SHP77 treated with DMSO at 0.1 percent for 48 hours (cell line): ENCODE measurements around the gene ADRM1.
A peak's percentile ranks its signal among the peaks of the same experiment; 100 is the strongest.

ENCODE experiments used
- DNase-seq: peaks from one replicate; lab custom pipeline; 2025; lab: John Stamatoyannopoulos, UW

Gene ADRM1

DNA sequence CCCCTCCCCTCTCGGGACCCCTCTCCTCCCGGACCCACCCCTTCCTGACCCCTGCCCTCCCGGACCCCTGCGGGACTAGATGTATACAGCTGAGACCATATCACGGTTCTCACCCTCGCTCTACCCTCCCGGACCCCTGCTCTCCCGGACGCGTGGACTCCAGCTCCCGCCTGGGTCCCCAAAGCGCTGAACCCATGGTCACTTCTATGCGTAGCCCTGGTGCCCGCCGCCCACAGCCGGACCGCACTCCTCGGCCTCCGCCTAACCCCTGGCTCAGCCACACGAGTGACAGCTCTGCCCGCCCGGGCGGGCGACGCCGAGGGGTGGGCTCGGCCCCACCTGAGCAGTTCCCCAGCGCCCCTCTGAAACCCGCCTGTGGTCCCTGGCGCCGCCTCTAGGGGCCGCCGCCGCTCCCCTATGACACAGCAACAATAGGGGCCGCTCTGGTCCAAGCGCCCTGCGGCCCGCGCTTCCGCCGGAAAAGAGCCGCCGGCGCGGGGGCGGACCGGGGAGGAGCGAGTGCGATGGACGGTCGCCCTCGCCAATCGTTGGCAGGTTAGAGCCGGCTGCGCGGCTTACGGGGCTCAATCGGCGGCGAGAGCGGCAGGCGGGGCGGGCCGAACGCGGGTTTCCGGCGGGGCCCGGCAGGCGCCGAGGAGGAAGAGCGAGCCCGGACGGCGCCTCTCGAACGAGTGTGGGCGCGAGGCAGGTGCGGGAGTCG, at the start of gene ADRM1:
TSS of gene ADRM1 (plus strand) at position 657 of the 721 bp plus-strand sequence. CDS start 572 bp downstream, outside the sequence.
- DNase-seq: peak; percentile 98

DNA sequence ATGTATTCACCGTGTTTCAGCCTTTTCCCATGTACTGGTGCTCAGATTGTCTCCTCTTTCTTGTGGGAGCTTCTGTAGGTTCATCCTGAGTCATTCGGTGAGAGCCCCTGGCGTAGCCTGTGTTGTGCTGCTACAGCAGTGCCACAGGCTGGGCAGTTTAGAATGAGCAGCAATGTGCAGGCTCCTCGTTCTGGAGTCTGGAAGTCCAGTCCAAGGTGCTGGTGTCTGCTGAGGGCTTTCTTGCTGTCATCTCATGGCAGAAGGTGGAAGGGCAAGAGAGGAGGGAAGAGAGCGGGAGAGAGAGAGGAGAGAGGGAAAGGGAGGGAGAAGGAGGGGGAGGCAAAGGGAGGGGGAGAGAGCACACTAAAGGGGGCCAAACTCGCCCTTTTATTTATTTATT, 49.4 kb upstream of the ADRM1 start:
- no peak for DNase-seq

- no peak for DNase-seq
These were observed 48.6 kb upstream of the ADRM1 start for GRCh38 chr20:62254021-62254724.

- no peak for DNase-seq
These were observed 46.8 kb upstream of the ADRM1 start for GRCh38 chr20:62255976-62256375.

DNA sequence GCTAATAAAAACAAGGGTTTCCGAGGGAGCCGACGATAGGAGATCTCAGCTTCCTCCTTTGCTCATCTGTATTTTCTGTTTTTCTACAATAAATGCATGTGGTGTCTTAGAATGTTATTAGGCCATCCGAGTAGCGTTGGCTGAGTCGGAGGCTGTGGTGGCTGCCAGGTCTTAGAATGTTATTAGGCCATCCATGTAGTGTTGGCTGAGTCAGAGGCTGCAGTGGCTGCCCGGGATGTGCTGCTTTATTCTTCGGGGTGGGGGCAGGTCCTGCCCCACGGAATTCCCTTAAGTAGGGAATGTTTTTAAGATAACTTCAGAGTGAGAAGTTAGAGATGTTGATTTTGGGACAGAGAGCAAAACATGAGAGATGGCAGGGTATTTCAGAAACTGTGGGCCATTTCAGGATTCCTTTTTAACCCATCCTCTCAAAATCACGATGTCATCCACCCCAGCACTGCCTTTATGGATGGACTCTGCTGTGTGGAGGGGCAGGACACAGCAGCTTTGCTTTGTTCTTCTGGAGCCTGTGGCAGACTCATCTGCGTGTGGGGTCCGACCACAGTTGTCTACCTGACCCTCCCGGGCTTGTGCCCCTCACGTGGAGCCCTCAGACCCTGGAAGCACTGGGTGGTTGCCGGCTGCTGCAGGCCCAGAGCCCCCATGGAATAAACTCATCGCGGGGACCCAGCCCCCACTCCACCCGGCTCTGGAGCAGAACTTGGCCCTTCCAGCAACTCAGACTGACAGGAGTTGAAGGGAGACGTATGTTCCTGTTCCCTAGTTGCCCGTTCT, 44.1 kb upstream of the ADRM1 start:
- no peak for DNase-seq

GRCh38 chr20:62259294-62259565, 43.6 kb upstream of the ADRM1 start:
- no peak for DNase-seq

GRCh38 chr20:62262064-62262463, 40.7 kb upstream of the ADRM1 start:
- DNase-seq: no peak

GRCh38 chr20:62263396-62263795, 39.4 kb upstream of the ADRM1 start:
- no peak for DNase-seq

- DNase-seq: no peak
These were observed 37.4 kb upstream of the ADRM1 start for GRCh38 chr20:62265365-62265764.

DNA sequence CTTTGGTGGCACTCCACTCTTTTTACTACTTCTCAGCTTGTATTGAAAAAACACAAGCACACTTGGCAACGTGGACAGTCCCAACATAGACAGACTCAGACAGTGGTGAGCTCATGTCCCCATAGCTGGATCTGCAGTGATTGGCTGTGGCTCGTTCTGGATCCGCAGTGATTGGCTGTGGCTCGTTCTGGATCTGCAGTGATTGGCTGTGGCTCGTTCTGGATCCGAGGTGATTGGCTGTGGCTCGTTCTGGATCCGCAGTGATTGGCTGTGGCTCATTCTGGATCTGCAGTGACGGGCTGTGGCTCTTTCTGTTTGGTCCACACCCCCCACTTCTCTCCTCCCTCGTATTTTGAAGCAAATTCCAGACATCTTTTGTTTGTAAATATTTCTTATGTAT, 36.5 kb upstream of the ADRM1 start:
- no peak for DNase-seq

DNA sequence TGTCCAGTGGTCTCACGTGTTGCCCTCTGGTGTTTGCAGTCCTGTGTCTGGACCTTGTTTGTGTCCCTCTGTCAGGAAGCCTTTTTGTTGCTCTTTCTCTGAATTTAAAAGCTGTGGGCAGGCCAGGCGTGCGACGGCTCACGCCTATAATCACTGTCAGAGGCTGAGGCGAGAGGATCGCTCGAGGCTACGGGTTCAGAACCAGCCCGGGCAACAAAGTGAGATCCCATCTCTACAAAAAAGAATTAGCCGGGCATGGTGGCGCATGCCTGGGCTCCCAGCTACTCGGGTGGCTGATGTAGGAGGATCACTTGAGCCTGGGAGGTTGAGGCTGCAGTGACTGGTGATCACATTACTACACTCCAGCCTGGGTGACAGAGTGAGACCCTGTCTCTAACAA, 35.9 kb upstream of the ADRM1 start:
- no peak for DNase-seq

- DNase-seq: no peak
These were observed 35.3 kb upstream of the ADRM1 start for GRCh38 chr20:62267543-62267942.

DNA sequence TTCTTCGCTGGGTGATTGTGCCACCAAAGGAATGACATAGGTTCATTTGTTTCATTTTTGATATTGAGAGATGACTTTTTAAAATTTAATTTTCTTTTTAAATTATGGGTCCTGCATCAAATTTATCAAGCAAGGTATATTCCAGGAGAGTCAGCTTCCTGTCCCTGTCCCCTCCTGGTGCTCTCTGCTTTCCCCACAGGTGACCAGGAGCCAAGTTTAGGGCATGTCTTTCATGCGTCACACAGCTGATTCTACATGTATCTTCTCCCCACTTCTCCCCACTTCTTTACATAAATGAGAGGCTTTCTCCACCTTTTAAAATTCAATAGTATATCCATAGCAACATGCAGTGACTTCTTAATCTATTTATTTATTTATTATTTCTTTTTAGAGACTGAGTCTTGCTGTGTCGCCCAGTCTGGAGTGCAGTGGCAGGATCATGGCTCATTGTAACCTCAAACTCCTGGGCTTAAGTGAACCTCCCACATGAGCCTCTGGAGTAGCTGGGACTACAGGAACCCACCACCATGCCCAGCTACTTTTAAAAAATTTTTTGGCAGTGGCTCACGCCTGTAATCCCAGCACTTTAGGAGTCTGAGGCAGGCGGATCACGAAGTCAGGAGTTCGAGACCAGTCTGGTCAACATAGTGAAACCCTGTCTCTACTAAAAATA, 34.4 kb upstream of the ADRM1 start:
- DNase-seq: no peak

DNA sequence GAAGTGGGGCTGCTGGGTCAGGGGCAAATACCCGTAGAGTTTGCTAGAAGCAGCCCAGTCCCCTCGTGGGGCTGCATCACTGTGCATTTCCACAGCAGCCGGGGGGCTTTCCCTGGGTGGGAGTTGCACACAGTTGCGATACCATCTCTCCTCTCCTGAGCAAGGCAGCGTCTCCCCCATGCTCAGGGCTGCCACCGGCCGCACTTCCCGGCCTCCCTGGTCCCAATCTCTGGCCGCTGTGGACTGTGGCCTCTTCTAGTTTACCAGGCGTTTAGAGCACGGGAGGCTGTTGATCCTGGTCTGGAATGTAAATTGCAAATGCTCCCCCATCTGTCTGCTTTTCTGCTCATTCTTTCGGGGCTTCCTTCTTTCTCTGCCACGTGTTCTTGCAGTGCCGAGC, 33.4 kb upstream of the ADRM1 start:
- no peak for DNase-seq

- DNase-seq: no peak
These were observed 32.9 kb upstream of the ADRM1 start for GRCh38 chr20:62269871-62270270.

DNA sequence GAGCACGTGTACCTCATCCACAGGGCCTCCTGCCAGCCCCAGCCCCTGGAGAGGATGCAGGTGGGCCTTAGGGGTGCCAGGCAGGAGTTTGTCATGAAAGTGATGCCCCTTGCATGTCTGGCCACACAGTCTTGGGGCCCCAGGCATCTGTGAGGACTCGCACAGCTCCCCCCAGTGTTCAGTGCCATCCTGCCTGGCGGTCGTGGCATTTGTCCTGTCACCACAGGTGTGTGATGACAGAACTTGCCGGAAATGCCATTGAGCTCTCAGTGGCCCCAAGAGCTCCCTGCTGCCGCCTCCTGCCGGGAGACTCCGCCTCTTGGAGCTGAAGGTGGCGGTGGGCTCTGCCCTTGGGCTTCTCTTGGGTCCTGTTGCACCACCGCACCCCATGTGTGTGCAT, 30.6 kb upstream of the ADRM1 start:
- no peak for DNase-seq

DNA sequence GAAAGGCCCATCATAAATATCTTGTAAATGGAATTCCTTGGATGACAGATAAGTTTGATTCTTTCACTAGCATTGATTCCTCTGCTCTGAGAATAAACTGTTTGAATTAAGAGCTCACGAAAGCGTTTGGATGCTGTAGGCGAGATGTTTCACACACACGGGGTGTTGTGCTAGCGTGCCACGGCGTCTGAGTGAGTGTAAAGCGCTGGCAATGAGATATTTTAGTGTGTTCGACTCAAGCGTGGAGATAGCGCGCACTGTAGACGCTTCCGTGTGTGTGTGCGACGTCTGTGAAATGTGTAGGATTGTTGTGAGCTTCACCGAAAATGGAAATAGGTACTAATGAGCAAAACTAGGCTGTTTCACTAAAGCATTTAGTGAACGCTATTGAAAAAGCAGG, 29.4 kb upstream of the ADRM1 start:
- no peak for DNase-seq

GRCh38 chr20:62274332-62274950, 28.4 kb upstream of the ADRM1 start:
- DNase-seq: no peak

- no peak for DNase-seq
These were observed 27.6 kb upstream of the ADRM1 start for GRCh38 chr20:62275219-62275618.

DNA sequence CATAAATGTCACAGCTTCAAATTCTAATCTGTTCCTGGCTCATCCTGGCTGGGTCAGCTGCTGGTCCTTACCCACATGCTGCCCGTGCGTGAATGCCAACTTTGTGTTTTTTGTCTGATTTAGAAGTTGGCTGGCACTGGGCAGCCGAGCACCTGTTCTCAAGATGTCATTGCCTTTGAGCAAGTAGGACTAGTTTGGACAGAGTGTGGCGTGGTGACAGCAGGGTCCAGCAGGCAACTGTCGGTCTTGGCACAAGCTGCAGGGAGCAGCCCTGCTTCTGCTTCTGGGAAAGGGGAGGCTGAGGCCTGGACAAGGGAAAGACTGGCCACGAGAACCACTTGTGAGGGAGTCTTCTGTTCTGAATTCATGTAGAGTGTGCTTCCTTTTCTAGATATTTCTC, 26.4 kb upstream of the ADRM1 start:
- no peak for DNase-seq

DNA sequence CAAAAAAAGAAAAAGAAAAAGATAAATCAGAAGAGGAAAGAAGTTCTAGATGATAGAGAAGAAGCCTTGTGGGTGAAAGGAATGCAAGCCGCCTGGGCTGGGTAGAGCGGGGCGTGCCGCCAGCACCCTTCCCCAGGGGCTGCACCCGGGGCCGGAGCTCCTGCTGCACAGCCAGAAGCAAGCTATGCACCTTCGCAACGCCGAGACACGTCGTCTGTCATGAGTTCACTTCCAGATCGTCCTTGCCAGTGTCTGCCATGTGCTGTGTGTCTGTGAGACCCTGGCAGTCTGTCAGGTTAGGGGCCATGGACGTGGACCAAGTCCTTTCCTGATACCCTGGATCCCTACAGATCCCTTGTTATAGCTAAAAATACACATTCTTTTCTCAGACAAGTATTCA, 25.5 kb upstream of the ADRM1 start:
- DNase-seq: no peak

DNA sequence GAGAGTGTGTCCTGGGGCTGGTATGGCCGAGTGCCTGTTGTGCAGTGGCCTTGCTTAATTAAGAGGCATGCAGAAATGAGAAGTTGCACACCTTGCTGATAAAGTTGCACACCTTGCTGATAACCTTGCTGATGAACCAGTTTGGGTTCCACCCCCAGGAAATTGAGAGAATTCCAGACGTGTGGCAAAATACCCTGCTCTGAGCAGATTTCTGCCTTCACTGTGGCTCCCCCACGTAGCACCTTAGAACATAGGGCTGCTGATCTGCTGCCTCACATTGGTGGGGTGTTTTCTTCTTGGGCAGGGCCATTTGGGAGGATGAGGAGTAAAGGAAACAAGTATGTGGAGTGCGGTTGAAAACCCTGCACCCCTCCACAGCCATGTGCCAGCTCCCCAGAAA, 22.5 kb upstream of the ADRM1 start:
- no peak for DNase-seq
